ENCODE measurements around the gene PTPRG.

PTPRG gene

GRCh38 chr3:62193586-62194345, 632.4 kb downstream of the PTPRG start:
- DNase-seq (ENCODE audit: low spot score), result no peak

DNA sequence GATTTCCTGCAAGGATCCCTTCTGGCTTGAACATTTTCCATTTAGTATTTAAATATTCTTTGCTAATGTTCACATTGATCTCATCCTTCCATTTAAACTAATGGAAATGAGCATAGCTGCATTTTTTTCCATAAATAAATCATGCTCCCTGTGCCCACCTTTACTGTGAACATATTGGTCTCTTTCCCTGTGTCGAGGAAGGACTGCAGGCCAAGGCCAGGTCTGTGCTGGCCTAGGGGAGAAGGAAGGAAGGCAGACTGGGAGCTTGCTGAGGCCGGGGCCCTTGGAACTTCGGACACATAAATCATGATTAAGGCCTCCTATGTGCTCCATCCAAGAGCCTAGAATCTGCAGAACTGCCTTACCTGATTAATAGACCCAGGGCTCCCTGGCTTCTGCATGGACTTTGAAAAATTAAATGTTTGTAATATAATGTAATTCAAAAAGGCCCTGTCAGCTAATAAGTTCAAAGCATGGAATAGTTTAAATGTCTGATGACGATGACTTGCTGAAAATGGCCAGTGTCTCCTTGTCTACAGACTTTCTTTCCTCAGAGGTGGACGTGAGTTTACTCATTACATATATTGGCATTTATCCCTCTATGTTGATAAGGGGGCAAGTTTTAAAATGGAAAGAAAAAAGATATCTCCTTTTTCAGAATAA, 636.1 kb downstream of the PTPRG start:
- no peak for DNase-seq (ENCODE audit: low spot score)

DNA sequence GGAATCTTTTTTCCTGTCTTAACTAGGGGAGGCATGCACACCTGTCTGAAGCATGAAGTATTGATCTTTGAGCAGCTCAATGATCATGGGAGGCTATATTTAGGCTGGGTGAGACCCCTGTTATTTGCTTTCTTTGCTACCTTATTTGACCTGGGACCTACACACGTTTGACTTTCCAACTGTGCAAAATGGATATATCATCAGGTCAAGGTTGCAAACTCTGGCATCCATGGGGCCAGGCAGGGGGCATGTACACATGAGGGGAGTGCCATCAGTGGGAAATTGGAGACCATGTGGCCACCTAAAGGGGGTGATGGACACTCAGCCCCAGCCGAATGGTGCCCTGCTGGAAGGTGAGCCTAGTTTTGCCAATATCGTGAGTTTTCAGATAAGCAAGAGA, 637.8 kb downstream of the PTPRG start:
- DNase-seq (ENCODE audit: low spot score), result no peak

DNA sequence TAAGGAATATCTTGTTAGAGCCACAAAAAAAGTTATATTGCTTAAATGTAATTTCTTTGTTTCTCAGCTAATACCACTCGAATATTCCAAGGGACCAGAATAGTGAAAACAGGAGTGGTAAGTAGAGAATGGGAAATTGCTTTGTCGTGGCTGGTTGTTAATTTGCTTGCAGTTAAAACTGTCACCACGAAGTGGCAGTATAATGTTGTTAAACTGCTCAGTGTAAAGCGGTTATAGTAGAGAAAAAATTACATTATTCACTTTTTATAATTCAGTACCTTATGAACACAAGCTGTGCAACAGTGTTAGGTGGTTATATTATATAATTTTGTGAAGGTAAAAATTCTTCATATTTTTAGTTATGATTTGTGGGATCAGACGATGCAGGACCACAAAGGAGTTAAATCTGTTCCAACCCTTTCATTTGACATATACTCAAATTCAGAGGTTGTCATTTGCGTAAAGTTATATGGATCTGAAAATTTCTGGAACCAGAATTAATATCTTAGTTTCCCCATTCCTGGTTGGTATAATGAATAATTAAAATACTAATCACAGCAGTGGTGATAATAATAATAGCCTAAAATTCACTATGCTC, 640.2 kb downstream of the PTPRG start:
- DNase-seq (ENCODE audit: low spot score), result peak; percentile 64

GRCh38 chr3:62203152-62203551, 641.8 kb downstream of the PTPRG start:
- DNase-seq (ENCODE audit: low spot score), result no peak

DNA sequence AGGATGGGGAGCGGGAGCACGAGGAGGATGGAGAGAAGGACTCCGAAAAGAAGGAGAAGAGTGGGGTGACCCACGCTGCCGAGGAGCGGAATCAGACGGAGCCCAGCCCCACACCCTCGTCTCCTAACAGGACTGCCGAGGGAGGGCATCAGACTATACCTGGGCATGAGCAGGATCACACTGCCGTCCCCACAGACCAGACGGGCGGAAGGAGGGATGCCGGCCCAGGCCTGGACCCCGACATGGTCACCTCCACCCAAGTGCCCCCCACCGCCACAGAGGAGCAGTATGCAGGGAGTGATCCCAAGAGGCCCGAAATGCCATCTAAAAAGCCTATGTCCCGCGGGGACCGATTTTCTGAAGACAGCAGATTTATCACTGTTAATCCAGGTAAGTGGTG, 642.2 kb downstream of the PTPRG start:
- no peak for DNase-seq (ENCODE audit: low spot score)

- DNase-seq (ENCODE audit: low spot score), result no peak
Measured at GRCh38 chr3:62207197-62207596, 645.8 kb downstream of the PTPRG start.

DNA sequence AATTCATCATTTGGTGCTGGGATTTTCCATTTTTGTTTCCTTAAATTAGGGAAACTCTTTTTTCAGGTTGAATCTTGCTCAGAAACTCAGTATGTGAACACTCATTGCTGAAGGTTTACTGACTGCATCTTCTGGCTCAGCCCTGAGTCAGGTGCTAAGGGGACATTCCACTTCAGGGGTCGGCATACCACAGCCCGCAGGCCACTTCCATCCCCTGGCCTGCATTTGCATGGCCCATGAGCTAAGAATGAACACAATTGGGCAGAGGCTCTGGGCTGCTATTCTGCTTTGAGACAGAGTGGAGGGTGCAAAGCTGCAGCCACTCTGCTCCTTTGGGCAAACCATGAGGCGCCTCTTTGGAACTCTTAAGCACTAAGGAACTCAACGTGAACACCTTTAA, 647.0 kb downstream of the PTPRG start:
- no peak for DNase-seq (ENCODE audit: low spot score)

DNA sequence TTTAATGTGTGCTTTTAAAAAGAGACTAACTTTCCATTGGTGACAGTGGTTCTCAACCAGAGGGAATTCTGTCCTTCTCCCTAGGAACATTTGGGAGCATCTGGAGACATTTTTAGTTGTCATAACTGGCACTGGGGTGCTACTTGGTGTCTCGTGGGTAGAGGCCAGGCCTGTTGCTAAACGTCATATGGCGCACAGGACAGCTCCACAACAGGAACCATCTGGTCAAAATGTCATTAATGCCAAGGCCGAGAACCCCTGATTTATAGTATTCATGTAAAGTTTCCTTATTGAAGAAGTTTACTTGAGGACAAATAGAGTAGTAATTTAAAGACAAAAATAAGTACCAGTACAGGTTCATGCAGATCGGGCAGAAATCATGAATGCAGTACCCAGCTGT, 647.7 kb downstream of the PTPRG start:
- DNase-seq (ENCODE audit: low spot score), result no peak

GRCh38 chr3:62210011-62210410, 648.6 kb downstream of the PTPRG start:
- DNase-seq (ENCODE audit: low spot score), result no peak

GRCh38 chr3:62211675-62212429, 650.5 kb downstream of the PTPRG start:
- DNase-seq (ENCODE audit: low spot score), result no peak

GRCh38 chr3:62214850-62215249, 653.5 kb downstream of the PTPRG start:
- no peak for DNase-seq (ENCODE audit: low spot score)

- no peak for DNase-seq (ENCODE audit: low spot score)
Measured at GRCh38 chr3:62220616-62221015, 659.2 kb downstream of the PTPRG start.

DNA sequence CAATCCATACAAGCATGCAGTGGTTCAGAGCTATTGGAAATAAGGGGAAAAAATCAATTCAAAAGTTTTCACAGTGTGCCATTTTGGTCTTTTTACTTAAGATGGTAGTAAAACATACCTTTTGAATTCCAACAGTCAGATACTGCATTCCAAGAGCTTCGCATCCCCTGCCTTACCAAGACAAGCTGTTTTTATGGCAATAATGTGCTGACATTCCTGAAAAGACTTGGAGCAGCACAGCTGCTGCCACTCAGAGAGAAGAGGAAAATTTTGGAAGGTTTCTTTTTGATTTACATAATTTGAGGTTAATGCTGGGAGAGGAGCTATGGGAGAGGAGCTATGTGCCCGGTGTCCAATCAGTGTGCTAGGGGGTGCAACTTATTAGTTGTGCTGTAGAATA, 663.7 kb downstream of the PTPRG start:
- DNase-seq (ENCODE audit: low spot score), result no peak

- no peak for DNase-seq (ENCODE audit: low spot score)
Measured at GRCh38 chr3:62226601-62227339, 665.4 kb downstream of the PTPRG start.

DNA sequence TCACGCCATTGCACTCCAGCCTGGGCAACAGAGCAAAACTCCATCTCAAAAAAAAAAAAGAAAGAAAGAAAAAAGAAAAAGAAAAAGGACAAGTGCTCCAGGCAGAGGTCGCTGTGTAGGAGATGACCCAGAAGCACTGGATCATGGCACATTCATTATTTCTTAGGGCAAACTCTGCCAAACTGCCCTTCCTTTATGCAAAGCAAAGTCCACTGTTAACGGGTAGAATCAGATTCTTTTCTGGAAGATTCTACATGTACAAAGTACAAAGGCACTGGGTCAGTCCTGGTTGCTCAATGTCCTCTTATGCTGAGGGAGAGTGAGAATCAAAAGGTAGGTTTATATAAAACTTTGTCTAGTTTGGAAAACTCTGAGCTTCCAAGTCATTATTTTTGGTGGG, 667.1 kb downstream of the PTPRG start:
- no peak for DNase-seq (ENCODE audit: low spot score)

DNA sequence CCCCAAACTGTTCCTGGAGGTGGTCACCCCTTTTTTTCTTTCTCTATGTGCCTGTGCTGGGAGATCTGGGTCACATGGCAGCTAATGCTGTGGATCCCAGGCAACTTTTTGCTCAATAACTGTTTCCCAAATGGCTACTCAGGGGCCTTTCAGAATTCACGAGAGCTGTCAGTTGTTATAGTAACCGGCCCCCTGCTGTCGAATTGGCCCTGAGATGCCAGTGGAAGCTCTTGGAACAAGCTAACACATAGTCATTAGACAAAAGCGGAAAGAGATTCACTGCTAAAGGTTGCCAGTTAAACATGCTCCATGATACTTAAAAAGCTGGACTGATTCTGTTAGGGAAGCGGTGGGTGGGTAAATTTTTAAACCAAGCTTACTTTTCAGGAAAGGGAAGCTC, 667.8 kb downstream of the PTPRG start:
- DNase-seq (ENCODE audit: low spot score), result no peak

DNA sequence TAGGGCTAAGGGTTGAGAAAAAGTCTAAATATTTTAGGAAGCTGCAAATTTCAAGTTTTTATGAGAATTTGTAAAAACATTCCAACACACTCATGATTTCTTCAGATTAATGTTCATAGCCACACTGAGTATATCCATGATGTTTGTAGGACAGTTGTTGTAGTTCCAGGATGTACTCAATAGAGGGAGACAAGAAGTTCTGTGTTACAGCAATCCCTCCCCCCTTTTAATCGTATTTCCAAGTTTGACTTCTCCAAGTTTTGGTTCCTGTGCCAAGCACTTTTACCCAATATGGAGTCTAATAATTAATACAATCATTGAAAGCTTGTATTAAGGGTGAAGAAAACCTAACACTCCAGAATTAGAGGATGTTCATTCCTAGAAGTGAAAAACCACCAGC, 668.5 kb downstream of the PTPRG start:
- peak; percentile 46 for DNase-seq (ENCODE audit: low spot score)

GRCh38 chr3:62233065-62233464, 671.7 kb downstream of the PTPRG start:
- peak; percentile 48 for DNase-seq (ENCODE audit: low spot score)

GRCh38 chr3:62236016-62236415, 674.6 kb downstream of the PTPRG start:
- DNase-seq (ENCODE audit: low spot score), result no peak

DNA sequence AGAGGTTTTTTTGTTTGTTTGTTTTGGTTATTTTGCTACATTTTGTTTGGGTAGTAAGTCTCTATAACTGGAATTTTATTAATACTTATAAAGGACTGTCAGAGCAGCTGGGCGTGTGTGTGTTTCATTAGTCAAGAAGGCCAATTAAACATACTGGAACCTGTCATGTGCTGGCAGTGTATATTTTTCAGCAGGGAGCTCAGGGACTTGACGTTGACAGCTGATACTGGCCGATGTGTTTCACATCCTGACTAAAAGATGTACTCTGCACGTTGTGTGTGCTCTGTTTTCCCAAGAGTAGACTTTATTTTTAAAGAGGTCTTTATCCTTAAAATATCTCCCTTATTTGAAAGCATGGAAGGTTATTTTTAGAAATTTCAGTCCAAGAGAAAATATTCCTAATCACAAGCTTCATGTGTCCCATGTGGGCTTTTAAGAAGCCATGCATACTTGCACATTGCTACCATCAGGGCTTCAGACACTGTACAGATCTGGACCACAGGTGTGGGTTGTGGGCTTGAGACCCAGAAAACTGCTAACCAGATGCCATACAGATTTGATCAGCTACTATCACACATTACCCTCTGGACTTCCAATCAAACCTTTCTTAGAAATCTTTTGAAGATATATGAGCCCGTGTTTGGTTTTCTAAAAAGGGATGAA, 676.0 kb downstream of the PTPRG start:
- DNase-seq (ENCODE audit: low spot score), result no peak

Measured in D341Med (cell line).